B cell (primary cell): ENCODE data around the gene DEFB124. TPM values are rescaled to one million over a fixed set of nuclear protein-coding genes. Genes with fewer than 3 reads are reported as not detected.

Experiments used
- ATAC-seq: fragments of 200-7000 bp; cut with Tn5 transposase; one replicate; pipeline ENCODE4 v1.10.0; 2021; ENCODE audit warnings: low read depth, mild to moderate bottlenecking, moderate number of reproducible peaks, moderate library complexity
- CTCF ChIA-PET: fragments of 350-600 bp; sonication (Branson Sonifier 250); formaldehyde crosslinking; loops from one replicate; lab custom pipeline; 2021; ENCODE audit warnings: antibody characterized with exemption, inconsistent platforms; lab: Charles Lee
- POLR2A ChIA-PET: fragments of 350-600 bp; sonication (Branson Sonifier 250); formaldehyde crosslinking; loops from one replicate; lab custom pipeline; 2021; ENCODE audit warnings: antibody characterized with exemption; lab: Charles Lee
- DNase-seq: peaks from one replicate; pipeline ENCODE4 v3.0.0; 2013
- H2AFZ ChIP-seq: 2 replicates; pipeline ENCODE4 v1.6.1; 2012; ENCODE audit warnings: mild to moderate bottlenecking, low read depth, low read length; ENCODE audit not compliant: insufficient read depth, poor library complexity, severe bottlenecking
- H3K27ac ChIP-seq, 2 donors: 1 replicate in 1 of 2; 2 replicates in 1 of 2; pipeline ENCODE4 v1.5.1; 2012 to 2013; ENCODE audit warnings: low read length in 2 of 2, mild to moderate bottlenecking in 2 of 2, moderate library complexity in 1 of 2
- H3K27me3 ChIP-seq, 4 experiments: fragments of 200-600 bp in 1 of 4; sonication (generic) in 1 of 4; replicated peaks in 1 of 4; 1 replicate in 2 of 4; 2 replicates in 2 of 4; pipeline versions ENCODE4 v1.6.1 to v1.7.0; 2013 to 2016; ENCODE audit warnings: low read length in 3 of 4, mild to moderate bottlenecking in 2 of 4, mixed read lengths in 1 of 4, moderate library complexity in 1 of 4; ENCODE audit not compliant: insufficient read depth in 4 of 4, control insufficient read depth in 3 of 4; ENCODE audit errors: control extremely low read depth in 1 of 4
- H3K36me3 ChIP-seq, 2 experiments: replicated peaks in 1 of 2; 1 replicate in 1 of 2; 2 replicates in 1 of 2; pipeline versions ENCODE4 v1.6.1 to v1.7.1; 2013; ENCODE audit warnings: low read length in 1 of 2; ENCODE audit not compliant: insufficient read depth in 2 of 2, control insufficient read depth in 1 of 2; ENCODE audit errors: control extremely low read depth in 1 of 2, extremely low read depth in 1 of 2
- H3K4me1 ChIP-seq, 2 donors: fragments of 200-600 bp in 1 of 2; sonication (generic) in 1 of 2; 1 replicate in 1 of 2; 2 replicates in 1 of 2; pipeline versions ENCODE4 v1.5.1 to v1.6.1; 2013 to 2017; ENCODE audit warnings: low read length in 2 of 2; ENCODE audit not compliant: control insufficient read depth in 2 of 2, insufficient read depth in 2 of 2
- H3K4me2 ChIP-seq: replicated peaks from 2 replicates; pipeline ENCODE3; 2012; ENCODE audit warnings: mild to moderate bottlenecking, low read depth, low read length; ENCODE audit not compliant: poor library complexity, severe bottlenecking
- H3K4me3 ChIP-seq, 5 experiments: fragments of 200-600 bp in 1 of 5; sonication (generic) in 1 of 5; 1 replicate in 3 of 5; 2 replicates in 2 of 5; pipeline versions ENCODE4 v1.5.1 to v1.7.0; 2011 to 2016; ENCODE audit warnings: low read length in 4 of 5, mild to moderate bottlenecking in 4 of 5, low read depth in 2 of 5, control low read depth in 1 of 5, moderate library complexity in 1 of 5; ENCODE audit not compliant: insufficient read depth in 1 of 5; ENCODE audit errors: control extremely low read depth in 1 of 5, extremely low read depth in 1 of 5
- H3K79me2 ChIP-seq: fragments of 200-600 bp; sonication (generic); one replicate; pipeline ENCODE4 v1.6.0; 2016; ENCODE audit warnings: low read length; ENCODE audit not compliant: control insufficient read depth, insufficient read depth
- H3K9ac ChIP-seq: fragments of 200-600 bp; sonication (generic); 2 replicates; pipeline ENCODE4 v1.6.1; 2017; ENCODE audit warnings: mild to moderate bottlenecking, low read length, moderate library complexity
- H3K9me3 ChIP-seq, 3 donors: one replicate each; pipeline versions ENCODE4 v1.6.1 to v1.7.1; 2013; ENCODE audit warnings: low read length in 2 of 3; ENCODE audit not compliant: control insufficient read depth in 2 of 3, insufficient read depth in 1 of 3; ENCODE audit errors: control extremely low read depth in 1 of 3
- H4K20me1 ChIP-seq: 2 replicates; pipeline ENCODE4 v1.6.0; 2012; ENCODE audit warnings: mild to moderate bottlenecking, low read length; ENCODE audit not compliant: insufficient read depth, control insufficient read depth, poor library complexity, severe bottlenecking
- H3K27ac Mint-ChIP-seq: one replicate; pipeline ENCODE4 v1.8.0; 2021; ENCODE audit warnings: mixed read lengths
- H3K27me3 Mint-ChIP-seq: one replicate; pipeline ENCODE4 v1.8.0; 2021; ENCODE audit warnings: mixed read lengths
- H3K4me1 Mint-ChIP-seq: one replicate; pipeline ENCODE4 v1.8.0; 2021; ENCODE audit warnings: mixed read lengths
- H3K4me3 Mint-ChIP-seq: one replicate; pipeline ENCODE4 v1.8.0; 2021; ENCODE audit warnings: mixed read lengths
- H3K9me3 Mint-ChIP-seq: one replicate; pipeline ENCODE4 v1.8.0; 2022; ENCODE audit warnings: mixed read lengths; ENCODE audit not compliant: insufficient read depth
- CTCF ChIP-seq: fragments of 200-600 bp; IDR thresholded peaks from one replicate; pipeline ENCODE4 v1.8.0; 2022; ENCODE audit warnings: antibody characterized with exemption, mild to moderate bottlenecking
- EZH2 ChIP-seq: IDR thresholded peaks from 2 replicates; pipeline ENCODE4 v1.6.1; 2012; ENCODE audit warnings: borderline replicate concordance, low read depth, mild to moderate bottlenecking, moderate library complexity, low read length; ENCODE audit not compliant: insufficient read depth, poor library complexity, severe bottlenecking
- WGBS: methylation state at CpG from one replicate; pipeline ENCODE4 v1.1.5; 2013; ENCODE audit warnings: missing lambda C conversion rate; ENCODE audit not compliant: insufficient coverage; 5-methylcytosine and 5-hydroxymethylcytosine counted together
- intact Hi-C: fragments of 100-400 bp; cut with micrococcal nuclease; formaldehyde crosslinking; loops from one replicate; pipeline ENCODE4 v1.10.0; 2022
- polyA plus RNA-seq: library from polyadenylated mRNA; depleted of rRNA; stranded (reverse); fragments of >200 nt; gene quantifications from 2 replicates; pipeline ENCODE4 v1.2.3, GENCODE V29; 2012
- total RNA-seq, 2 donors: library from RNA; stranded (reverse); fragments of 120-200 nt in 1 of 2; gene quantifications; 1 replicate in 1 of 2; 2 replicates in 1 of 2; pipeline versions ENCODE4 v1.2.3 to v1.2.4, GENCODE V29; 2013 to 2022

Gene DEFB124
- total and polyA plus RNA-seq, 2 donors (not counting 1 experiment from before 2014, with no cell fraction given), result not detected

GRCh38 chr20:31494131-31494530 lies 19.2 kb upstream of the DEFB124 start:
- H3K9me3 Mint-ChIP-seq, result no peaks in the 10 kb centered on the region
- ATAC-seq (no peak), DNase-seq (no peak)
- no peaks in the 10 kb centered on the region for H3K4me1 Mint-ChIP-seq
- Histone ChIP-seq H3K9me3 (no peaks in the 10 kb centered on the region), H3K9ac (no peak overlapping the region), H3K4me3 (no peak overlapping the region), H3K4me1 (no peaks in the 10 kb centered on the region), H3K36me3 (no peaks in the 10 kb centered on the region), H3K27me3 (peaks cover 0 to 5% (median 3%) of the 10 kb centered on the region in 4 experiments), H3K27ac (no peak overlapping the region), H2AFZ (no peak overlapping the region), H4K20me1 (no peaks in the 10 kb centered on the region), H3K79me2 (no peaks in the 10 kb centered on the region), H3K4me2 (no peak overlapping the region)
- intact Hi-C loops, result no loop called here
- H3K4me3 Mint-ChIP-seq, result no peak overlapping the region
- no peak overlapping the region for H3K27ac Mint-ChIP-seq
- no peak for TF ChIP-seq CTCF
- no peak for TF ChIP-seq EZH2
- POLR2A ChIA-PET, result no interaction called here
- H3K27me3 Mint-ChIP-seq, result peaks cover 25% of the 10 kb centered on the region
- CTCF ChIA-PET, result no interaction called here
- WGBS, result 63% methylated on average over 2 of the region's 2 CpGs

- Histone ChIP-seq H3K4me1 (no peaks in the 10 kb centered on the region), H3K36me3 (no peaks in the 10 kb centered on the region), H3K9me3 (no peaks in the 10 kb centered on the region), H2AFZ (no peak overlapping the region), H4K20me1 (no peaks in the 10 kb centered on the region), H3K4me2 (no peak overlapping the region), H3K4me3 (no peak overlapping the region), H3K27ac (no peak overlapping the region), H3K79me2 (no peaks in the 10 kb centered on the region), H3K27me3 (peaks cover 0 to 5% (median 2%) of the 10 kb centered on the region in 4 experiments), H3K9ac (no peak overlapping the region)
- TF ChIP-seq CTCF (no peak), EZH2 (no peak)
- H3K4me1 Mint-ChIP-seq, result no peaks in the 10 kb centered on the region
- no peak overlapping the region for H3K27ac Mint-ChIP-seq
- ATAC-seq, result no peak
- H3K9me3 Mint-ChIP-seq, result no peaks in the 10 kb centered on the region
- no peak for DNase-seq
- ChIA-PET CTCF (no interaction called here), POLR2A (no interaction called here)
- H3K27me3 Mint-ChIP-seq, result peaks cover 26% of the 10 kb centered on the region
- intact Hi-C loops, result no loop called here
- no peak overlapping the region for H3K4me3 Mint-ChIP-seq
- WGBS, result 92% methylated on average over 3 of the region's 3 CpGs
These were observed 15.8 kb upstream of the DEFB124 start for GRCh38 chr20:31490752-31491151.
